Mononuclear cell (primary cell): ENCODE results near the gene SSPN. TPM values are rescaled to one million over a fixed set of nuclear protein-coding genes. Genes with fewer than 3 reads are reported as not detected.

ENCODE experiments used
- H3K27me3 ChIP-seq: 2 replicates; pipeline ENCODE4 v1.6.0; 2011; ENCODE audit warnings: low read length, control low read depth; ENCODE audit not compliant: insufficient read depth
- H3K4me1 ChIP-seq: 2 replicates; pipeline ENCODE4 v1.5.1; 2011; ENCODE audit warnings: mild to moderate bottlenecking, low read length, control low read depth; ENCODE audit not compliant: insufficient read depth
- H3K4me3 ChIP-seq: 2 replicates; pipeline ENCODE4 v1.5.1; 2011; ENCODE audit warnings: mild to moderate bottlenecking, low read length, moderate library complexity
- H3K9me3 ChIP-seq: 2 replicates; pipeline ENCODE4 v1.5.1; 2011; ENCODE audit warnings: low read depth, mild to moderate bottlenecking, control low read depth, low read length
- total RNA-seq: library from RNA; depleted of rRNA; stranded (reverse); fragments of >200 nt; gene quantifications from one replicate; pipeline ENCODE4 v1.2.3, GENCODE V29; 2012

SSPN gene
- total RNA-seq, 1 donor, result 0.10 TPM

- no peaks in the 10 kb centered on the region for H3K27me3 ChIP-seq
- H3K9me3 ChIP-seq, result no peaks in the 10 kb centered on the region
- H3K4me1 ChIP-seq, result peaks cover 39% of the 10 kb centered on the region
- H3K4me3 ChIP-seq, result no peak overlapping the region
These were observed 81.3 kb downstream of the SSPN start for GRCh38 chr12:26276709-26277108.

- Histone ChIP-seq H3K9me3 (no peaks in the 10 kb centered on the region), H3K4me1 (peaks cover 32% of the 10 kb centered on the region), H3K27me3 (no peaks in the 10 kb centered on the region), H3K4me3 (no peak overlapping the region)
These were observed 82.3 kb downstream of the SSPN start for GRCh38 chr12:26277506-26278246.

- no peaks in the 10 kb centered on the region for H3K27me3 ChIP-seq
- H3K9me3 ChIP-seq, result no peaks in the 10 kb centered on the region
- peaks cover 30% of the 10 kb centered on the region for H3K4me1 ChIP-seq
- no peak overlapping the region for H3K4me3 ChIP-seq
These were observed 82.9 kb downstream of the SSPN start for GRCh38 chr12:26278266-26278665.

- Histone ChIP-seq H3K4me1 (peaks cover 29% of the 10 kb centered on the region), H3K4me3 (no peak overlapping the region), H3K27me3 (no peaks in the 10 kb centered on the region), H3K9me3 (no peaks in the 10 kb centered on the region)
These were observed 83.3 kb downstream of the SSPN start for GRCh38 chr12:26278666-26279065.

GRCh38 chr12:26279091-26279490 is 83.7 kb downstream of the SSPN start:
- Histone ChIP-seq H3K27me3 (no peaks in the 10 kb centered on the region), H3K4me3 (no peak overlapping the region), H3K9me3 (no peaks in the 10 kb centered on the region), H3K4me1 (peaks cover 25% of the 10 kb centered on the region)

- H3K4me3 ChIP-seq, result no peak overlapping the region
- H3K9me3 ChIP-seq, result no peaks in the 10 kb centered on the region
- H3K4me1 ChIP-seq, result peaks cover 17% of the 10 kb centered on the region
- no peaks in the 10 kb centered on the region for H3K27me3 ChIP-seq
These were observed 84.5 kb downstream of the SSPN start for GRCh38 chr12:26279908-26280307.

- Histone ChIP-seq H3K4me1 (peaks cover 7% of the 10 kb centered on the region), H3K9me3 (no peaks in the 10 kb centered on the region), H3K27me3 (no peaks in the 10 kb centered on the region), H3K4me3 (no peak overlapping the region)
These were observed 85.5 kb downstream of the SSPN start for GRCh38 chr12:26280869-26281268.

GRCh38 chr12:26281320-26281719 is 85.9 kb downstream of the SSPN start:
- Histone ChIP-seq H3K4me3 (no peak overlapping the region), H3K4me1 (peaks cover 4% of the 10 kb centered on the region), H3K27me3 (no peaks in the 10 kb centered on the region), H3K9me3 (no peaks in the 10 kb centered on the region)

- peaks cover 3% of the 10 kb centered on the region for H3K4me1 ChIP-seq
- H3K27me3 ChIP-seq, result no peaks in the 10 kb centered on the region
These were observed 87.1 kb downstream of the SSPN start for GRCh38 chr12:26282339-26282940.

GRCh38 chr12:26283046-26283445 is 87.7 kb downstream of the SSPN start:
- H3K9me3 ChIP-seq, result no peaks in the 10 kb centered on the region
- no peak overlapping the region for H3K4me3 ChIP-seq
- no peaks in the 10 kb centered on the region for H3K27me3 ChIP-seq
- H3K4me1 ChIP-seq, result no peaks in the 10 kb centered on the region

More at GRCh38 chr12:26282339-26282940, 87.1 kb downstream of the SSPN start:
- Histone ChIP-seq H3K9me3 (no peaks in the 10 kb centered on the region), H3K4me3 (no peak overlapping the region)

GRCh38 chr12:26283617-26284016 is 88.2 kb downstream of the SSPN start:
- no peaks in the 10 kb centered on the region for H3K4me1 ChIP-seq
- H3K4me3 ChIP-seq, result no peak overlapping the region
- H3K27me3 ChIP-seq, result no peaks in the 10 kb centered on the region
- H3K9me3 ChIP-seq, result no peaks in the 10 kb centered on the region

- Histone ChIP-seq H3K9me3 (no peaks in the 10 kb centered on the region), H3K4me3 (no peak overlapping the region), H3K4me1 (no peaks in the 10 kb centered on the region), H3K27me3 (no peaks in the 10 kb centered on the region)
These were observed 90.0 kb downstream of the SSPN start for GRCh38 chr12:26285401-26285800.

- H3K9me3 ChIP-seq, result no peaks in the 10 kb centered on the region
- H3K4me3 ChIP-seq, result no peak overlapping the region
- H3K27me3 ChIP-seq, result no peaks in the 10 kb centered on the region
- H3K4me1 ChIP-seq, result no peaks in the 10 kb centered on the region
These were observed 90.8 kb downstream of the SSPN start for GRCh38 chr12:26286186-26286585.

- H3K4me1 ChIP-seq, result no peaks in the 10 kb centered on the region
- no peaks in the 10 kb centered on the region for H3K9me3 ChIP-seq
- H3K27me3 ChIP-seq, result no peaks in the 10 kb centered on the region
- no peak overlapping the region for H3K4me3 ChIP-seq
These were observed 92.5 kb downstream of the SSPN start for GRCh38 chr12:26287671-26288381.

GRCh38 chr12:26290565-26290964 is 95.2 kb downstream of the SSPN start:
- Histone ChIP-seq H3K4me1 (no peaks in the 10 kb centered on the region), H3K4me3 (no peak overlapping the region), H3K27me3 (no peaks in the 10 kb centered on the region), H3K9me3 (no peaks in the 10 kb centered on the region)
